HG02571 (cell line): ENCODE data around the gene GRB14.

Experiments
- ATAC-seq: cut with Tn5 transposase; IDR thresholded peaks from one replicate; pipeline ENCODE4 v1.9.1; 2021; ENCODE audit warnings: mild to moderate bottlenecking, moderate library complexity; ENCODE audit not compliant: unreplicated experiment

The GRB14 gene

GRCh38 chr2:164617466-164617865 is 3.8 kb downstream of the GRB14 start:
- ATAC-seq: no peak

DNA sequence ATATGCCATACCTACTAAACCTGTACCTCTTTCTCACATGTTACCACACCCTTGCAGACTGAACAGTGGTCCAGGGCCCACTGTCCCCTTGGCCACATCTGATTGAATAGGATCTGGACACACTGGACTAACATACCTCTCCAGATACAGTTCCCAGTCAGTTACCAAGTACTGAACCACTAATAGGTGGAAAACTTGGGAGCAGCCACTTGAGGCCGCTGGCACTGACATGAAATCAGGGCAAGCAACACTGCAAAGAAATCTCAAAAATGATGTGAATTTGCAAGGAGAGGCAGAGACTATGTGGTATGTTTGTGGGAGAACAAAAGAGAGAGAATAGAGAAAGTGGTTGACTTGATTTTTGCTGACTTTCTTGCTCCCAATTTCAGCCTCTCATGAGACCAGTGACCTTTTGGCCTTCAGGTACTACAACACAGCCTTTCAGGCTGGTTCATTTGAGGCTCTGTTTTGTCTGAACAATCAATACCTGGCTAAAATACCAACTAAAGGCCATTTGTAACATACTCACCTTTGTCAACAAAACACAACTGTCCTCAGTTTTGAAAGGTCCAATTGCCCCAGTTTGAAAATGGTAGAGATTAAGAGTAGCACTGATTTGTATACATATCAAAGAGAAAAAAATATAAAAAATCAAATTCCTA is 7.8 kb downstream of the GRB14 start:
- ATAC-seq: no peak

DNA sequence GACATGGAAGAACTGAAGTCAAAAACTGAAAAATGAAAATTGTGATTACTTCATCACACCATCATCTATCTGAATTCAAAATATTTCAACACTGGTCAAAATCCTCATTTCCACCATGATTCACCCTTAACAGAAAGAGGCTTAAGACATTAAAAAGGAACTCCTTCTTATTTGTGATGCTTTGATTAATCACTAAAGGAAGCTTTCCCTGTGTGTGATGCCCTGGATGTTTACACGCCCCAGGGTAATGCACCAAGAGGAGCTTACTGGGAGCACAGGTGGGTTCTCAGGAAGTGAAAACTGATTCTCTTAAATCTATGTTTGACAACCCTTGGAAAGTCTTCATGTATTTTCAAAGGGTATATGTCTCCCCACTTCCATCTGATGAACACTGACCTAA is 11.5 kb downstream of the GRB14 start:
- no peak for ATAC-seq

DNA sequence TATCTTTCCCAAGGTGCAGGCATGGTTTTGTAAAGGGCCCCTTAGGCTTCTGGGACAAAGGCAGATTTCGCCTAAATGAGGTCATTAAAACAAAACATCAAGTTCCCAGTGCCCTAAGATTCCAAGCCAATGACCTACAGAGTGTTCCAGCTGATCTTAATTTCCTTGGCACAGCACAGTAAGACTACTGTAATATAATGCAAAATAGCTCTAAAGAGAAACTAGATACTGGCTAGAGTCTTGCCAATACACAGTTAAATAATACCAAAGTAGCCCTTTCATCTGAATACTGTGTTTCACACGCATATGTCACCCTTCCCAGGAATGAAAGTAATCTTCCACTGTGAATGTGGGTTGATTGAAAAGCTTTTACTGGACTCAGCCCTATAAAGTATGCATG is 14.7 kb downstream of the GRB14 start:
- ATAC-seq: no peak

DNA sequence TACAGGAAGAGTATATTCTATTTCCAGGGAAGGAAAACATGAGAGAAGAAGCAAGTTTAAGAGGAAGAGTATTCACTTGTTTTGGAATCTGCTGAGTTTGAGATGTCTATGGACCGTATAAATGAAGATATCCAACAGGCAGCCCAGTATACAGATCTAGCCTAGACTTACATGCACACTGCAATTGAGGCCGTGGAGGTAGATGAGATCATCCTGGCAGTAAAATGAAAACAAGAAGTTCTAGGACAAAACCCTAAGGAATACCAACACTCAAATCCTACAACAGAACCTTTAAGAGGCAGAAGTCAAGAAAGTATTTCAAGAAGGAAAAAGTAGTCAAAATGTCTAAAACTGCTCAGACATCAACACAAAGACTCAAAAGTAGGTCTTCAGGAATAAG is 16.0 kb downstream of the GRB14 start:
- ATAC-seq: no peak

- ATAC-seq: no peak
Measured at GRCh38 chr2:164600763-164601162, 20.5 kb downstream of the GRB14 start.

GRCh38 chr2:164599954-164600589 is 21.2 kb downstream of the GRB14 start:
- ATAC-seq: peak; percentile 85

DNA sequence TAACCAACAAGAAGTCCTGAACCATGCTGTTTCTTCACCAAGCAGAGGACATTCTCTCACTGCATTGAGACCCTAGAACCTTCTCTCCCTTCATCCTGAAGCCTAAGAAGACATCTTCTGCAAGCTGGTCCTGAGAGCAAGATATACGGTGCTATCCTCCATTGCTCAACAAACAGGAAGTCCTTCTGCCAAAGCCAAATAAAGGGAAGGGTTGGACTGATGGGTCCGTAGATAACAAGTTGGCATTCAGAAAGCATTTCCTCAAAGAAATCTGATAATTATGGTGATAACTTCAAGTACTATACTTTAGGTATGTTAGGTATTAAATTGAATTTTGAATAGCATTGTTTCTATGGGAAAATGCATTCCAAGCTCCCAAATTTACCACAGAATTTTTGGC is 23.3 kb downstream of the GRB14 start:
- no peak for ATAC-seq

GRCh38 chr2:164595031-164595430 is 26.3 kb downstream of the GRB14 start:
- no peak for ATAC-seq

GRCh38 chr2:164593959-164594358 is 27.3 kb downstream of the GRB14 start:
- no peak for ATAC-seq

DNA sequence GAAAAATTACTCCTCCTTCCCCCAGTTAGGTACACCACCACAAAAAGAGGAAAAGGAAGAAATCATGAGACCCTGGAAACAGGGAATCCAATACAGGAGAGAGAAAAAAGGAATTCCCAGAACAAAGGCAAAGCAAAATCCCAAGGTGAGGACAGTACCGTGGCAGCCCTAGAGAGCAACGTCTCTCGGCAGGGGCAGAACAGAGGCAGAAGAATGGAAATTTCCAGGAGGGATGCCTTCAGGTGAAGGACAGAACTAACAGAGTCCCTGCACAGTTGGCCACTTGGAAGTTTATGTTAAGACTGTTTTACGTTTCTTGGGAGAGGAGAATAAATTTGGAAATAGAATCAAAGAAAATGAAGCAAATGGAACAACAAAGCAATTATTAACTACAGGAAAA is 27.7 kb downstream of the GRB14 start:
- no peak for ATAC-seq

DNA sequence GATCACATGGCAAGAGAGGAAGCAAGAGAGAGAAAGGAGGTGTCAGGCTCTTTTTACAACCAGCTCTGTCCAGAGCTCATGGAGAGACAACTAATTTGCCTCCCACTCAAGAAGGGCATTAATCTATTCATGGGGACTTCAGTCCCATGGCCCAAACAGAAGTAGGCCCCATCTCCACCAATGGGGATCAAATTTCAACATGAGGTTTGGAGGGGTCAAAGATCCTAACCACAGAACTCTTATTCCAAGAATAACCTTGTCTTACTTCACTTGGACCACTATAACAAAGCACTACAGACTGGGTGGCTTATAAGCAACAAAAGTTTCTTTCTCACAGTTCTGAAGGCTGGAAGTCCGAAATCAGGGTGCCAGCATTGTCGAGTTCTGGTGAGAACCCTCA is 31.8 kb downstream of the GRB14 start:
- no peak for ATAC-seq

GRCh38 chr2:164581050-164581449 is 40.2 kb downstream of the GRB14 start:
- ATAC-seq: no peak

DNA sequence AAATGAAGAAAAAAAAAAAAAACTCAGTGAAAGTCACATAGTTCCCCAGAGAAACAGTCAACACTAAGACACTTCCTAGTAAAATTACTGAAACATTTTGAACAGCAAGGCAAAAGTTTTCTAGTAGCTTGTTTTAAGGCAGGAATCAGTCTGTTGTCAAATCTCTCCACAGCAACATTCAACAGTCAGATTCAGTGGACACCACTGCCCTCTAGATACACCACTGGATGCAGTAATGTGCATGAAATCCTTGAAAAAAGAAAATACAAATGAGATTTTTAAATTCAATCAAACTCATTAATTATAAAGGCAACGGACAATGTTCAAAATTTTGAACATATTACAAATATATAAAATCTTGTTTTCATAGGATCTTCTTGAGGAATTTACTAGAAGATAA is 46.4 kb downstream of the GRB14 start:
- no peak for ATAC-seq

DNA sequence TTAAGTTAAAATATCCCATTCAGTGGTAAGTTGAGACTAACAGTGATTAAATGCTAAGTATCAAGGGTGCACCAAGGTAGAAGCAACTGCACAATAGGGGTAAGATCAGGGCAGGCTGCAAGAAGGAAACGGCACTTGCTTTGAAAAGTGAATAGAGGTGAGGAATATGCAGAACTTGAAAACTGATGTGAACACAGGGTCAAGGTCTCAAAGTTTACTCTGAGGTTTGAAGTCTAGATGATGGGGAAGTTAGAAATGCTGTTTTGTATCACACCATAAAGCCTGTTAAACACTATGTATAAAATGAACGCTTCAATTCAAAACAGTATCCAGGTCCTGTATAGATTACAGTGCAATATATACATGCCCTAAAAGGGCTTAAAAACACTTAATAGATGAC is 50.8 kb downstream of the GRB14 start:
- no peak for ATAC-seq

- ATAC-seq: no peak
Measured at GRCh38 chr2:164569378-164569777, 51.9 kb downstream of the GRB14 start.

DNA sequence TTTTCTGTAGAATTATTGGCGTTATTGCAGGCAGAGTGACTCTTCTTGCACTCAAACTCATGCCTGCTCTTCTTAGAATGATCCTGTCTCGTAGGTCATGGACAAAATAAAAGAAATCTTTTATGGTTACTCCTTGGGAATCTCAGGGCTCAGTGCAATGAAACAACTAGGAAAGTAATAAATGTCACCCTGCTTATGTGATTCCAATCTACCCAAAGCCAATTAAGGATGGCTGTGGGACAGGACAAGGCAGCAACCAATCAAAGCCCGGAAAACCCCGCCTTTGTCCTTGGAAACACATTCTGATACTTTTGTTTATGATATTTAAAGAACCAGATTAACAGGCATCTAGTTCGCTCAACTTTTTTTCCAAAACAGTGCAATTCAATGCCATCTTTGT is 53.0 kb downstream of the GRB14 start:
- no peak for ATAC-seq

- no peak for ATAC-seq
Measured at GRCh38 chr2:164567335-164567989, 53.8 kb downstream of the GRB14 start.

- ATAC-seq: no peak
Measured at GRCh38 chr2:164565359-164565758, 55.9 kb downstream of the GRB14 start.

DNA sequence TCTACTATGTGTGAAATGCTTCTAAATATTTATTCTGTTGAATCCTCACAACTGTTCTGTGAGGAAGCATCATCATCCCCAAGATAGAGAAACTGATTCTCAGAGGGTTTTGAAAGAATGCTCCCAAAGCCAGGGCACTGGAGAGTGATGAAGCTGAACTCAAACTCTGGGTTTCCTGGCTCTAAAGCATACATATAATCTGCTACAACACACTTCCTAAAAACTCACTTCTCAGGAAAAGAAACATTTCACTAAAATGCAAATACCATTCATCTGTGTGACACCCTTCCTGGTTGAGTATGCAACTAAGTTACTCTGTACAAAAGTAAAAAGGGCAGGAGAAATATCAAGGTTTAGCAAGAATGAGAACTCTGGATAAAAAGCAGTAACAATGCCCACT is 58.6 kb downstream of the GRB14 start:
- no peak for ATAC-seq

DNA sequence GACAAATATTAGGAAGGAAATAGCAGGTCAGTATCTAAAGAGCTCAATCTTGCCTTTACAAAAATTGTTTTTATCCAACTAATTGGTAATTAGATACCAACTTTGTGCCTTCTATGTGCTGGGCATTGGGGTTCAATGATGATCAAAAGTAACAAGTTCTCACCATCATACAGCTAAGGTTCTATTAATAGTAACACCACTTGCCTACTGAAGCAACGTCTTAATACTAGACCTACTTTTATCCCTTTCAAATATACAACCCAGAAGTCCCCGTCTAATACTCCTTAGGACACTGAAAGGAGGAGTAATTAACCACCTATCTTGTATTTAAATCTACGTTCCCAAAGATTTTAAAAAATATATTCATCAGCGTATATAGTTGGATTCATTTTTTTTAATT is 59.3 kb downstream of the GRB14 start:
- ATAC-seq: no peak

GRCh38 chr2:164561416-164561815 is 59.9 kb downstream of the GRB14 start:
- no peak for ATAC-seq
